ENCODE data around the gene LRMDA.
A peak's percentile ranks its signal among the peaks of the same experiment; 100 is the strongest.

Gene LRMDA

GRCh38 chr10:76555067-76555670 is 1123.7 kb downstream of the LRMDA start:
- in situ Hi-C loops (cut with HindIII; ENCODE audit: low sequenced_read_pairs): no loop called here
- DNase-seq (ENCODE audit: low read depth): peak; percentile 68
- no peak overlapping the region for H3K4me3 ChIP-seq (ENCODE audit: low read depth, low read length)
- TF ChIP-seq, protein P1, sequence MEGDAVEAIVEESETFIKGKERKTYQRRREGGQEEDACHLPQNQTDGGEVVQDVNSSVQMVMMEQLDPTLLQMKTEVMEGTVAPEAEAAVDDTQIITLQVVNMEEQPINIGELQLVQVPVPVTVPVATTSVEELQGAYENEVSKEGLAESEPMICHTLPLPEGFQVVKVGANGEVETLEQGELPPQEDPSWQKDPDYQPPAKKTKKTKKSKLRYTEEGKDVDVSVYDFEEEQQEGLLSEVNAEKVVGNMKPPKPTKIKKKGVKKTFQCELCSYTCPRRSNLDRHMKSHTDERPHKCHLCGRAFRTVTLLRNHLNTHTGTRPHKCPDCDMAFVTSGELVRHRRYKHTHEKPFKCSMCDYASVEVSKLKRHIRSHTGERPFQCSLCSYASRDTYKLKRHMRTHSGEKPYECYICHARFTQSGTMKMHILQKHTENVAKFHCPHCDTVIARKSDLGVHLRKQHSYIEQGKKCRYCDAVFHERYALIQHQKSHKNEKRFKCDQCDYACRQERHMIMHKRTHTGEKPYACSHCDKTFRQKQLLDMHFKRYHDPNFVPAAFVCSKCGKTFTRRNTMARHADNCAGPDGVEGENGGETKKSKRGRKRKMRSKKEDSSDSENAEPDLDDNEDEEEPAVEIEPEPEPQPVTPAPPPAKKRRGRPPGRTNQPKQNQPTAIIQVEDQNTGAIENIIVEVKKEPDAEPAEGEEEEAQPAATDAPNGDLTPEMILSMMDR (IDR thresholded peaks at IDR 0.05; ENCODE audit: low read depth, low read length, missing control alignments): no peak

DNA sequence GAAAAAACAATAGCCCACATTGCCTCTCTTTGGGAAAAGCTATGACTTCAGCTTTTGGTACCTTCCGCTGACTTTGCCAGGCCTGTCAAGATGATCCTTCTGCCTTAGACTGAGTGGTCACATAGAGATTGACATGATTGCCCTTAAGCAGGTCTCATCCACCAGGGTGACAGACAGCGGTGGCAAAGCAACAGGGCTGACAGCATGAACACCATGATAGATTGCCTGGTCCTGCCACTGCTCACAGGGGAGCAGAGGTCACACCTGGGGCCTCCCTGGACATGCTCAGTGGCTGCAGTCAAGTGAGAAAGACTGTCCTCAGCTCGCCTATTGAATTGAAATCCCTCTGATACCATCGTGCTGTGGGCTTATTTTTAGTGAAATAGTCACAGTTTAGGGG is 1125.9 kb downstream of the LRMDA start:
- no peak for DNase-seq (ENCODE audit: low read depth)
- TF ChIP-seq, protein P1 (IDR thresholded peaks at IDR 0.05; ENCODE audit: low read depth, low read length, missing control alignments): no peak
- H3K4me3 ChIP-seq (ENCODE audit: low read depth, low read length): no peak overlapping the region
- in situ Hi-C loops (cut with HindIII; ENCODE audit: low sequenced_read_pairs): no loop called here

DNA sequence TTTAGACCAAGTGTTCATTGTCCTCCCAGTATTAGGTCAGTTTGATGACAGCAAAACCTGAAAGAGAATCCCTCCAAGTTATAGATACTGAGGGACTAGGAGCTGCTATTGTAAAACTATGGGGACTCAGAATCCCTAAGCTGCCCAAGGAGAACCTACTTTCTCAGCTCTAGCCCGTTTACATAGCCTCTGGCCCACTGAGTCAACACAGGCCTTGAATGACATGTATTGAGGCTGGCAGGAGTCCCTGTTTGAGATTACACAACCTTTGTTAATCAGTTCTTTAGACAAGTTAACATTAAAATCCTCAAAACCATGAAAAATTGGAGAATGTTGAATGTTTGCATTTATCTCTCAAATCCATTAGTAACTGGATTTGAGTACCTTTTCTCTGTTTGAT is 1127.2 kb downstream of the LRMDA start:
- TF ChIP-seq, protein P1 (IDR thresholded peaks at IDR 0.05; ENCODE audit: low read depth, low read length, missing control alignments): no peak
- in situ Hi-C loops (cut with HindIII; ENCODE audit: low sequenced_read_pairs): no loop called here
- no peak overlapping the region for H3K4me3 ChIP-seq (ENCODE audit: low read depth, low read length)
- DNase-seq (ENCODE audit: low read depth): peak; percentile 96

DNA sequence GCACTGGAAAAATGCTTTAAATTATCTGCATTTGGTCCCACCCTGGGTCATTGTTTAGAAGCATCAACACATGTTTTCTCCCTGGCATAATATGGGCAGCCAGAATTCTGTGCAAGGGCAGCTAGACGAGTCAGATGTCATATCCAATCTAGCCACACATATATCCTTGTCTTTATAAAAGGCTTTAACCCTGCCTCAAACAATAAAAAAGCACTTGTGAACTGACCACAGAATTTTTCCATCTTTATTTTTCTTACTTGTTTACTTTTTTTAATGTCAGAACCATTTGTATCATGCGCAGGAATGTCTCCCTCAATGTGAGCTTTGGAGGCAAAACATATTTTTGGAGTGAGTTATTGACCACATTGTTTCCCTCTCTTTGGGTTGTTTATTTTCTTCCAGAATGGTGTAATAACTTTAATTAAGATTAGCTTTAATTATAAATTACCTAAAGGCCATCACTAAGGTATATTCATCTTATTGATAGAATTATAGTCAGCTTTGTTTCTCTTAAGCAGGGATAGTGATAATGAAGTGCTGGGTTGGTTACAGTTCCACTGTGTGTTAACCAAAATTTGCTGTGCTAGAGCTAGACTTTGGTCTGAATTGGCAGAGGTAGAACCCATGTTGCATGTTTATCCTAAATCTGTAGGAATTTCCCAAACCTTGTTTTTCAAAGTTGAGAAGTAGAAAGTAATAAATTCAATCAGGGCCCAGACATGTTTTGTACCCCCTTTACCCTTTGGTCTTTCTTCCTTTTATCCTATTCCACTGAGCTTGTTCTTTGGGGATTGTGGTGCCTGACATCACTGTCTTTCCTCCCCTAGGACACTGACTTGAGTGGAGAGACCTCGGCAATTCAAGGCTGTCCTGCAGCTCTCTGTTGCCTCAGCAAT is 1127.8 kb downstream of the LRMDA start:
- TF ChIP-seq, protein P1 (IDR thresholded peaks at IDR 0.05; ENCODE audit: low read depth, low read length, missing control alignments): no peak
- peak; percentile 88 for DNase-seq (ENCODE audit: low read depth)
- H3K4me3 ChIP-seq (ENCODE audit: low read depth, low read length): no peak overlapping the region
- in situ Hi-C loops (cut with HindIII; ENCODE audit: low sequenced_read_pairs): no loop called here

GRCh38 chr10:76559892-76560220 is 1128.4 kb downstream of the LRMDA start:
- H3K4me3 ChIP-seq (ENCODE audit: low read depth, low read length): no peak overlapping the region
- DNase-seq (ENCODE audit: low read depth): no peak
- TF ChIP-seq, protein P1 (IDR thresholded peaks at IDR 0.05; ENCODE audit: low read depth, low read length, missing control alignments): no peak
- in situ Hi-C loops (cut with HindIII; ENCODE audit: low sequenced_read_pairs): no loop called here

DNA sequence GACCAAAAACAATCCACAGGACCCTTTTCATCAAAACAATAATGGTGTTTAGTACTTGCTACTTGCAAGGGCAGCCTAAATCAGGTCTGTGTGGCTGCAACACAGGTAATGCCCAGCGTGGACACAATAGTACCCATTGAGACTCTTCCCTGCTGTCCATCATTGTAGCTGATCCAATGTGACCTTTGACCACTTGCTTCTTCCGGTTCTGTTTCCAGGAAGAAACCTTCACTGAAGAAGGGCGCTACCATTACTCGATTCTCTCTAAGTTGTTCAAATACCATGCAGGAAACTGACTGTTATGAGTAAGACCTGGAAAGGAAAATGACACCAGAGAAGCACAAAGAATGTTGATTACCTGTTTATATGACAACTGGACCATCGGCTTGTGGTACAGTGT is 1128.9 kb downstream of the LRMDA start:
- TF ChIP-seq, protein P1 (IDR thresholded peaks at IDR 0.05; ENCODE audit: low read depth, low read length, missing control alignments): no peak
- in situ Hi-C loops (cut with HindIII; ENCODE audit: low sequenced_read_pairs): no loop called here
- no peak overlapping the region for H3K4me3 ChIP-seq (ENCODE audit: low read depth, low read length)
- no peak for DNase-seq (ENCODE audit: low read depth)

All from astrocyte of the cerebellum (primary cell).